Spinal cord (tissue), 10 donors: ENCODE measurements around the gene RPGR. TPM values are rescaled to one million over a fixed set of nuclear protein-coding genes. Genes with fewer than 3 reads are reported as not detected.
A peak's percentile ranks its signal among the peaks of the same experiment; 100 is the strongest.

Source experiments
- DNase-seq, 6 donors: peaks; one replicate each; pipeline versions ENCODE4 v3.0.0 to v3.0.0-alpha.2; 2013 to 2015; ENCODE audit warnings: low spot score in 6 of 6, low read depth in 4 of 6
- H3K27ac ChIP-seq: one replicate; pipeline ENCODE4 v1.5.1; 2013; ENCODE audit warnings: low read depth, low read length, control low read depth
- H3K27me3 ChIP-seq: one replicate; pipeline ENCODE4 v1.6.1; 2013; ENCODE audit warnings: low read length; ENCODE audit not compliant: control insufficient read depth, insufficient read depth
- H3K36me3 ChIP-seq: one replicate; pipeline ENCODE4 v1.6.1; 2013; ENCODE audit warnings: low read length; ENCODE audit not compliant: control insufficient read depth, insufficient read depth
- H3K4me1 ChIP-seq: one replicate; pipeline ENCODE4 v1.6.1; 2013; ENCODE audit warnings: low read length; ENCODE audit not compliant: control insufficient read depth, insufficient read depth
- H3K4me3 ChIP-seq: one replicate; pipeline ENCODE4 v1.5.1; 2013; ENCODE audit warnings: low read depth, low read length, control low read depth
- H3K9me3 ChIP-seq: one replicate; pipeline ENCODE4 v1.6.1; 2013; ENCODE audit warnings: low read length; ENCODE audit not compliant: control insufficient read depth, insufficient read depth
- WGBS: methylation state at CpG from one replicate; pipeline ENCODE4 v1.1.5; 2013; ENCODE audit warnings: missing lambda C conversion rate; ENCODE audit not compliant: insufficient coverage; 5-methylcytosine and 5-hydroxymethylcytosine counted together
- polyA plus RNA-seq, 2 donors: library from polyadenylated mRNA; unstranded; fragments of 120-200 nt; gene quantifications; one replicate each; pipeline ENCODE4 v1.2.1, GENCODE V29; 2013; ENCODE audit not compliant: insufficient read length in 2 of 2
- total RNA-seq, 2 donors: library from RNA; depleted of rRNA in 1 of 2; stranded (reverse); fragments of 120-200 nt in 1 of 2; fragments of >200 nt in 1 of 2; gene quantifications; one replicate each; pipeline versions ENCODE4 v1.2.3 to v1.2.4, GENCODE V29; 2013 to 2014
- donor health status: healthy.

Gene RPGR
- total and polyA plus RNA-seq, 4 donors, result 12.7 to 18.3 (median 15.0) TPM

- Histone ChIP-seq H3K9me3 (no peaks in the 10 kb centered on the region), H3K27me3 (no peaks in the 10 kb centered on the region), H3K4me3 (peak overlapping the region; percentile 73), H3K36me3 (no peaks in the 10 kb centered on the region), H3K27ac (peak overlapping the region; percentile 85), H3K4me1 (no peaks in the 10 kb centered on the region)
- 8% methylated on average over 3 of the region's 4 CpGs for WGBS
- DNase-seq, result no peak
These were observed 419 bp upstream of the RPGR start for GRCh38 chrX:38327775-38328081.

- Histone ChIP-seq H3K27me3 (peaks cover 2% of the 10 kb centered on the region), H3K36me3 (no peaks in the 10 kb centered on the region), H3K27ac (no peak overlapping the region), H3K4me3 (peak overlapping the region; percentile 73), H3K4me1 (no peaks in the 10 kb centered on the region), H3K9me3 (no peaks in the 10 kb centered on the region)
- no peak for DNase-seq
- WGBS, result 67% methylated on average over 2 of the region's 3 CpGs
These were observed 1.2 kb downstream of the RPGR start for GRCh38 chrX:38326086-38326485.

GRCh38 chrX:38320819-38321218 is 6.5 kb downstream of the RPGR start:
- Histone ChIP-seq H3K9me3 (no peaks in the 10 kb centered on the region), H3K27ac (no peak overlapping the region), H3K36me3 (no peaks in the 10 kb centered on the region), H3K4me3 (no peak overlapping the region), H3K4me1 (no peaks in the 10 kb centered on the region), H3K27me3 (peaks cover 2% of the 10 kb centered on the region)
- 54% methylated on average over 4 of the region's 5 CpGs for WGBS
- no peak for DNase-seq

GRCh38 chrX:38318606-38319005 is 8.7 kb downstream of the RPGR start:
- H3K27ac ChIP-seq, result no peak overlapping the region
- DNase-seq, result no peak
- H3K36me3 ChIP-seq, result no peaks in the 10 kb centered on the region
- H3K9me3 ChIP-seq, result no peaks in the 10 kb centered on the region
- H3K4me1 ChIP-seq, result no peaks in the 10 kb centered on the region
- no peak overlapping the region for H3K4me3 ChIP-seq
- 80% methylated on average over 2 of the region's 4 CpGs for WGBS
- peaks cover 2% of the 10 kb centered on the region for H3K27me3 ChIP-seq

GRCh38 chrX:38318196-38318595 is 9.1 kb downstream of the RPGR start:
- DNase-seq, result no peak
- no peaks in the 10 kb centered on the region for H3K36me3 ChIP-seq
- H3K4me1 ChIP-seq, result no peaks in the 10 kb centered on the region
- peaks cover 2% of the 10 kb centered on the region for H3K27me3 ChIP-seq
- H3K27ac ChIP-seq, result no peak overlapping the region
- H3K9me3 ChIP-seq, result no peaks in the 10 kb centered on the region
- 80% methylated on average over 1 of the region's 3 CpGs for WGBS
- H3K4me3 ChIP-seq, result no peak overlapping the region

- no peak for DNase-seq
- Histone ChIP-seq H3K36me3 (no peaks in the 10 kb centered on the region), H3K4me1 (no peaks in the 10 kb centered on the region), H3K4me3 (no peak overlapping the region), H3K27ac (no peak overlapping the region), H3K27me3 (peaks cover 2% of the 10 kb centered on the region), H3K9me3 (no peaks in the 10 kb centered on the region)
- 91% methylated on average over 6 of the region's 7 CpGs for WGBS
These were observed 12.1 kb downstream of the RPGR start for GRCh38 chrX:38315186-38315585.

GRCh38 chrX:38313190-38313589 is 14.1 kb downstream of the RPGR start:
- no peak overlapping the region for H3K4me3 ChIP-seq
- H3K27me3 ChIP-seq, result peaks cover 2% of the 10 kb centered on the region
- no peak overlapping the region for H3K27ac ChIP-seq
- no peaks in the 10 kb centered on the region for H3K4me1 ChIP-seq
- no peaks in the 10 kb centered on the region for H3K9me3 ChIP-seq
- DNase-seq, result no peak
- whole genome bisulfite sequencing, result 75% methylated on average over 1 of the region's 4 CpGs
- H3K36me3 ChIP-seq, result no peaks in the 10 kb centered on the region

GRCh38 chrX:38312436-38312835 is 14.9 kb downstream of the RPGR start:
- 47% methylated on average over 2 of the region's 4 CpGs for WGBS
- Histone ChIP-seq H3K4me3 (no peak overlapping the region), H3K4me1 (no peaks in the 10 kb centered on the region), H3K27me3 (peaks cover 2% of the 10 kb centered on the region), H3K36me3 (no peaks in the 10 kb centered on the region), H3K9me3 (no peaks in the 10 kb centered on the region), H3K27ac (no peak overlapping the region)
- no peak for DNase-seq

- Histone ChIP-seq H3K27me3 (peaks cover 2% of the 10 kb centered on the region), H3K4me3 (no peak overlapping the region), H3K4me1 (no peaks in the 10 kb centered on the region), H3K9me3 (no peaks in the 10 kb centered on the region), H3K36me3 (no peaks in the 10 kb centered on the region), H3K27ac (no peak overlapping the region)
- no CpG with 5 or more reads among the region's 2 CpGs for WGBS
- no peak for DNase-seq
These were observed 15.6 kb downstream of the RPGR start for GRCh38 chrX:38311743-38312142.

- DNase-seq, result no peak
- no CpG with 5 or more reads among the region's 3 CpGs for WGBS
- H3K4me1 ChIP-seq, result no peaks in the 10 kb centered on the region
- no peak overlapping the region for H3K27ac ChIP-seq
- no peaks in the 10 kb centered on the region for H3K9me3 ChIP-seq
- H3K36me3 ChIP-seq, result no peaks in the 10 kb centered on the region
- no peak overlapping the region for H3K4me3 ChIP-seq
- H3K27me3 ChIP-seq, result no peaks in the 10 kb centered on the region
These were observed 21.3 kb downstream of the RPGR start for GRCh38 chrX:38305971-38306370.
